Upper lobe of left lung (tissue), 6 donors: ENCODE measurements around the gene KCNH8. TPM values are rescaled to one million over a fixed set of nuclear protein-coding genes. Genes with fewer than 3 reads are reported as not detected.

Source experiments
- ATAC-seq, 2 donors: fragments of 200-7000 bp; cut with Tn5 transposase; one replicate each; pipeline ENCODE4 v1.9.1; 2022; ENCODE audit warnings: mild to moderate bottlenecking in 2 of 2, moderate library complexity in 2 of 2; ENCODE audit not compliant: low FRiP score in 2 of 2
- DNase-seq, 2 donors: peaks; one replicate each; pipeline ENCODE4 v3.0.0-alpha.2; 2019 to 2020
- H3K27ac ChIP-seq, 4 donors: fragments of 200-600 bp; sonication (generic); one replicate each; pipeline ENCODE4 v1.5.1; 2016 to 2019
- H3K27me3 ChIP-seq, 4 donors: fragments of 200-600 bp; sonication (generic); one replicate each; pipeline ENCODE4 v1.5.1; 2017 to 2019
- H3K36me3 ChIP-seq, 4 donors: fragments of 200-600 bp; sonication (generic); one replicate each; pipeline ENCODE4 v1.5.1; 2016 to 2019
- H3K4me1 ChIP-seq, 4 donors: fragments of 200-600 bp; sonication (generic); one replicate each; pipeline ENCODE4 v1.5.1; 2018 to 2019
- H3K4me3 ChIP-seq, 4 donors: fragments of 200-600 bp; sonication (generic); one replicate each; pipeline ENCODE4 v1.5.1; 2017 to 2019; ENCODE audit warnings: mild to moderate bottlenecking in 2 of 4, moderate library complexity in 1 of 4
- H3K9me3 ChIP-seq, 4 donors: fragments of 200-600 bp; sonication (generic); one replicate each; pipeline ENCODE4 v1.5.1; 2018 to 2019
- EP300 ChIP-seq, 4 donors: sonication (generic); formaldehyde crosslinking; IDR thresholded peaks; one replicate each; pipeline ENCODE4 v1.5.1; 2017; ENCODE audit warnings: antibody characterized with exemption in 4 of 4, control low read depth in 2 of 4
- POLR2A ChIP-seq, 4 donors: fragments of 450-650 bp; IDR thresholded peaks; one replicate each; pipeline ENCODE4 v1.5.1; 2016 to 2017; ENCODE audit warnings: antibody characterized with exemption in 4 of 4, mild to moderate bottlenecking in 2 of 4
- POLR2AphosphoS5 ChIP-seq, 2 donors: sonication (generic); formaldehyde crosslinking; IDR thresholded peaks; one replicate each; pipeline ENCODE4 v1.5.1; 2017; ENCODE audit warnings: antibody characterized with exemption in 2 of 2
- WGBS, 2 donors: methylation state at CpG; one replicate each; pipeline ENCODE4 v1.1.5; 2017 to 2018; 5-methylcytosine and 5-hydroxymethylcytosine counted together
- total RNA-seq, 6 donors: library from RNA; depleted of rRNA in 4 of 6; stranded (reverse); fragments of >200 nt in 4 of 6; gene quantifications; one replicate each; pipeline versions ENCODE4 v1.1.0 to v1.2.1, GENCODE V29; 2016 to 2021
- TF ChIP-seq, protein P1 (sequence below), 6 experiments: fragments of 450-650 bp in 4 of 6; fragments of 200-600 bp in 2 of 6; sonication (generic) in 2 of 6; IDR thresholded peaks; one replicate each; pipeline ENCODE4 v1.5.1; 2016 to 2019; ENCODE audit warnings: antibody characterized with exemption in 6 of 6
- donor health status: DM: no; HTN: no; CAD: no; lungs with moderate emphysema.
- donor health status: DM: no; HTN: yes; CAD: no; lungs with severe emphysema.

The KCNH8 gene
- total RNA-seq, 6 donors from 2014 or later = 0.10 to 0.24 (median 0.13) TPM; not detected in 2

DNA sequence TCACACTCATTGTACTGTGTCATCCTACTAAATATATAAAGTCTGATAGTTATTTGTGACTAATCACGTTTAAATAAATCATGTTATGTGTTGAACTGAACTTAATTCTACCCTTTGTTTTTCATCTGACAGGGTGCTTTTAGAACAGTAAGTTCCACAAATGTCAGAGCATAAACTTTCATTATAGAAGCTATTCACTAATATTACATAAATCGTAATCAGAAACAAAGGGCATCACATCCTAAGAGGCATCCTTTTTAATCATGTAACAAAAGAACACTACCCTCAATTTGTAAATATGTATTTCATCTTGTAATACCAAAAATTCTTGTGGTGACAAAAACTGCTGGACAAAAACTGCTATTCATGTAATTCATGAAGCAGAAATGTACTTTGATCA, 50.8 kb downstream of the KCNH8 start:
- ATAC-seq (no peak), DNase-seq (no peak)
- 84 to 87% methylated on average over 2 of the region's 2 CpGs for WGBS, 2 donors
- no peak overlapping the region for H3K27ac ChIP-seq
- no peaks in the 10 kb centered on the region for H3K4me1 ChIP-seq
- H3K27me3 ChIP-seq = no peaks in the 10 kb centered on the region
- no peak for TF ChIP-seq POLR2AphosphoS5 (IDR thresholded peaks at IDR 0.05)
- no peak for TF ChIP-seq EP300 (IDR thresholded peaks at IDR 0.05)
- TF ChIP-seq, protein P1, sequence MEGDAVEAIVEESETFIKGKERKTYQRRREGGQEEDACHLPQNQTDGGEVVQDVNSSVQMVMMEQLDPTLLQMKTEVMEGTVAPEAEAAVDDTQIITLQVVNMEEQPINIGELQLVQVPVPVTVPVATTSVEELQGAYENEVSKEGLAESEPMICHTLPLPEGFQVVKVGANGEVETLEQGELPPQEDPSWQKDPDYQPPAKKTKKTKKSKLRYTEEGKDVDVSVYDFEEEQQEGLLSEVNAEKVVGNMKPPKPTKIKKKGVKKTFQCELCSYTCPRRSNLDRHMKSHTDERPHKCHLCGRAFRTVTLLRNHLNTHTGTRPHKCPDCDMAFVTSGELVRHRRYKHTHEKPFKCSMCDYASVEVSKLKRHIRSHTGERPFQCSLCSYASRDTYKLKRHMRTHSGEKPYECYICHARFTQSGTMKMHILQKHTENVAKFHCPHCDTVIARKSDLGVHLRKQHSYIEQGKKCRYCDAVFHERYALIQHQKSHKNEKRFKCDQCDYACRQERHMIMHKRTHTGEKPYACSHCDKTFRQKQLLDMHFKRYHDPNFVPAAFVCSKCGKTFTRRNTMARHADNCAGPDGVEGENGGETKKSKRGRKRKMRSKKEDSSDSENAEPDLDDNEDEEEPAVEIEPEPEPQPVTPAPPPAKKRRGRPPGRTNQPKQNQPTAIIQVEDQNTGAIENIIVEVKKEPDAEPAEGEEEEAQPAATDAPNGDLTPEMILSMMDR (IDR thresholded peaks at IDR 0.05) = no peak
- TF ChIP-seq POLR2A (IDR thresholded peaks at IDR 0.05) = no peak
- no peak overlapping the region for H3K4me3 ChIP-seq
- H3K9me3 ChIP-seq = no peaks in the 10 kb centered on the region
- no peaks in the 10 kb centered on the region for H3K36me3 ChIP-seq

DNA sequence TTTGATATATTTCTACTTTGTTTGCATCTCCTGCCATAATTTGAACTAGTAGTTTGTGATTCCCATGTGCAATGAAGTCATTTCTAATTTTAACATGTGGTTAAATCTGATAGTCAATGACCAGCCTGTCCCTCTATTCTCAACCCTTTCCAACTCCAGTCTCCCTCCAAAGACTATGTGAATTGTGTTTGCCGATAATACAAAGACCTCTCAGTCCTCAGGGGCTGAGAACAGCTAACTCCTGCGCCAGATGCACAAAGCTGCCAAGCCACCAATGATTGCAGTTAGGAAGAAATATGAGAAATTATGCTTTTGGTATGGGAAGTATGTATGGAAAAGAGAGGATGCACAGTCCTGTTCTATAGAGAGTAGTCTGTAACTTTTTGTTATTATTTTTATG, 54.0 kb downstream of the KCNH8 start:
- H3K4me1 ChIP-seq = no peaks in the 10 kb centered on the region
- no peaks in the 10 kb centered on the region for H3K9me3 ChIP-seq
- WGBS, 2 donors = 92 to 93% methylated on average over 2 of the region's 2 CpGs
- H3K27ac ChIP-seq = no peak overlapping the region
- TF ChIP-seq POLR2AphosphoS5 (IDR thresholded peaks at IDR 0.05) = no peak
- TF ChIP-seq, protein P1 (IDR thresholded peaks at IDR 0.05) = no peak
- no peak for TF ChIP-seq POLR2A (IDR thresholded peaks at IDR 0.05)
- no peak for TF ChIP-seq EP300 (IDR thresholded peaks at IDR 0.05)
- ATAC-seq (no peak), DNase-seq (no peak)
- no peak overlapping the region for H3K4me3 ChIP-seq
- no peaks in the 10 kb centered on the region for H3K27me3 ChIP-seq
- H3K36me3 ChIP-seq = no peaks in the 10 kb centered on the region

DNA sequence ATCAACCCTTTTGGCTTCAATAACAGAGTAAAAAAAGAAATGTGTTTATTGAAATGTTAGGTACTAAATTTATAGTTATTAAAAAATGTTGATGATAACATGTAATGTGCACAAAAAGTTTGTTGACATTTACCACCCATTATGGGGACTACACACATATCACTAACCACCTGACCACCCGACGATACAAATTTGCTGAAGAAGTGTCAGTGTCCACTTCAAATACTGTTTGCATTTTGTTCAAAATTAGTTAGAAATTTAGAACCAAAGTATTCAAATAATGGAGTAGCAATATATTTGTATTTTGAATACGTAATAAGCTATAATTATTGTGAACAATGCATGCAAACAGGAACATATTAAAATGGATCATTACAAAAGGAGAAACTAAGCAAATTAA, 54.4 kb downstream of the KCNH8 start:
- 86 to 87% methylated on average over 3 of the region's 3 CpGs for WGBS, 2 donors
- TF ChIP-seq, protein P1 (IDR thresholded peaks at IDR 0.05) = no peak
- TF ChIP-seq EP300 (IDR thresholded peaks at IDR 0.05) (no peak), POLR2AphosphoS5 (IDR thresholded peaks at IDR 0.05) (no peak), POLR2A (IDR thresholded peaks at IDR 0.05) (no peak)
- no peak overlapping the region for H3K4me3 ChIP-seq
- ATAC-seq (no peak), DNase-seq (no peak)
- H3K4me1 ChIP-seq = no peaks in the 10 kb centered on the region
- H3K9me3 ChIP-seq = no peaks in the 10 kb centered on the region
- no peak overlapping the region for H3K27ac ChIP-seq
- no peaks in the 10 kb centered on the region for H3K36me3 ChIP-seq
- no peaks in the 10 kb centered on the region for H3K27me3 ChIP-seq

DNA sequence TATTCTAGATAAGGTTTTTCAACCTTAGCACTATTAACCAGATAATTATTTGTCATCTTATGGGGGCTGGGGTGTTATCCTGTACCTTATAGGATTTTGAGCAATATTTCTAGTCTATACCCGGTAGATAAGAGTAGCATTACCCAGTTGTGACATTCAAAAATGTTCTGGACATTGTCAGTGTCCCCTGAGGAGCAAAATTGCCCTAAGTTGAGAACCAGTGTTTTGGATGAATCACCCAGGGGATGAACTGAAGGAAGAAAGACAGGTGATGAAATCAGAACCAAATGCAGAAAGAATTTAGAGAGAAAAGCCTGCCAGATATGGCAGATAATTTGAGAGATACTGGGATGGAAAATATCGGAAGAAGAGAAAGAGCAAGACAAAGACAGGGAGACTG, 58.2 kb downstream of the KCNH8 start:
- WGBS, 2 donors = 89 to 93% methylated on average over 2 of the region's 2 CpGs
- Histone ChIP-seq H3K27ac (no peak overlapping the region), H3K4me1 (no peaks in the 10 kb centered on the region), H3K27me3 (no peaks in the 10 kb centered on the region), H3K9me3 (no peaks in the 10 kb centered on the region), H3K4me3 (no peak overlapping the region), H3K36me3 (no peaks in the 10 kb centered on the region)
- DNase-seq (no peak), ATAC-seq (no peak)
- TF ChIP-seq, protein P1 (IDR thresholded peaks at IDR 0.05) = no peak
- TF ChIP-seq POLR2AphosphoS5 (IDR thresholded peaks at IDR 0.05) (no peak), POLR2A (IDR thresholded peaks at IDR 0.05) (no peak), EP300 (IDR thresholded peaks at IDR 0.05) (no peak)

DNA sequence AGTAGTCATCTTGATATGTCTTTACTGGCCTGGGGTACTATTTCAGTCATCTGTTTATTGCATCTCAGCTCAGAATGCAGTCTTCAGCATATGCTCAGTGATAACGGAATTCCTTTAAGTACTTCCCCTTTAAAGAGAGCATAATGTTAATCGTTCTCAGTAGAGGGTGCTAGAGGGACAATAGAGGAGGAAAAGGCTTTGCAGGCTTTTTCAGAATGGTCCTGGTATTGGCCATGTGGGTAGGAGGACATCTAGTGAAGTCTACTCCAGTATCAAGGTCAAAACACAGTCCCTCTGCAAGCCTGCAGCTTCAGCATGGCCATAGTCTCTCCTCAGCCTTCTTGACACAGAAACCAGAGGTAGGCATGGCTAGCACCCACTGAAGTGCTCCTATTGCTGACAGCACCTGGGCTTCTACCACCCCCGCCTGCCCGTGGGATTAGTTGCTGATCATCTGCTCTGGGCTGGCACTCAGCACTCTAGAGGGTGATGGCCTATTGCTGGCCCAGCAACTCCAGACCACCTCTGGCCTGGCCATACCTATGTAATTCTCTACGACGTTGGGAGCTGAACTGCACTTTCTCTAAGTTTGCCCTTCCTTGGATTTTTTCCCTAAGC, 65.4 kb downstream of the KCNH8 start:
- ATAC-seq (peak; percentile 32 to 34), DNase-seq (no peak)
- H3K27ac ChIP-seq = no peak overlapping the region
- H3K4me1 ChIP-seq = no peaks in the 10 kb centered on the region
- H3K9me3 ChIP-seq = no peaks in the 10 kb centered on the region
- no peaks in the 10 kb centered on the region for H3K36me3 ChIP-seq
- no peak for TF ChIP-seq POLR2AphosphoS5 (IDR thresholded peaks at IDR 0.05)
- TF ChIP-seq POLR2A (IDR thresholded peaks at IDR 0.05) = no peak
- TF ChIP-seq EP300 (IDR thresholded peaks at IDR 0.05) = no peak
- TF ChIP-seq, protein P1 (IDR thresholded peaks at IDR 0.05) = no peak
- H3K4me3 ChIP-seq = no peak overlapping the region
- WGBS, 2 donors = 65 to 68% methylated on average over 6 of the region's 6 CpGs
- H3K27me3 ChIP-seq = no peaks in the 10 kb centered on the region
